ENCODE measurements around the gene MFN2. TPM values are rescaled to one million over a fixed set of nuclear protein-coding genes. Genes with fewer than 3 reads are reported as not detected.

MFN2 gene
- total RNA-seq, 1 donor from 2014 or later, result 46.5 TPM

- ChIA-PET POLR2A (interaction anchor here (0.6 to 3.9 kb wide), 14 partner anchors 9 to 176 kb away, joined by 3 to 41 read pairs (median 9); partner anchors contain the start of genes KIAA2013, MIIP and TNFRSF8), CTCF (interaction anchor here (1.1 to 3.1 kb wide), 4 partner anchors 12 to 32 kb away, joined by 3 to 15 read pairs (median 4); no protein-coding TSS in a partner anchor)
- DNase-seq, result peak; percentile 45
- Mint-ChIP-seq H3K27me3 (no peaks in the 10 kb centered on the region), H3K9me3 (no peaks in the 10 kb centered on the region), H3K4me1 (peaks cover 26% of the 10 kb centered on the region), H3K4me3 (peak overlapping the region; percentile 57), H3K36me3 (ENCODE audit: low read depth) (no peaks in the 10 kb centered on the region), H3K27ac (peak overlapping the region; percentile 77)
- TF ChIP-seq CTCF (IDR thresholded peaks at IDR 0.05), result no peak
- intact Hi-C loops (cut with micrococcal nuclease), result loop anchor here (1.0 kb wide), 1 partner anchor 12 kb away; no protein-coding TSS in a partner anchor
- peak; percentile 84 for ATAC-seq (ENCODE audit: low read depth)
Measured at GRCh38 chr1:12052008-12052573, 71.8 kb downstream of the MFN2 start.

GRCh38 chr1:12052997-12053686 is 72.9 kb downstream of the MFN2 start:
- peaks cover 32% of the 10 kb centered on the region for H3K4me1 Mint-ChIP-seq
- H3K27ac Mint-ChIP-seq, result peak overlapping the region; percentile 53
- intact Hi-C loops (cut with micrococcal nuclease), result loop anchor here (1.0 kb wide), 1 partner anchor 13 kb away; no protein-coding TSS in a partner anchor
- no peak for ATAC-seq (ENCODE audit: low read depth)
- no peaks in the 10 kb centered on the region for H3K27me3 Mint-ChIP-seq
- no peak for TF ChIP-seq CTCF (IDR thresholded peaks at IDR 0.05)
- CTCF ChIA-PET, result interaction anchor here (1.3 kb wide), 1 partner anchor 26 kb away, joined by 3 read pairs; no protein-coding TSS in a partner anchor
- H3K4me3 Mint-ChIP-seq, result no peak overlapping the region
- H3K9me3 Mint-ChIP-seq, result no peaks in the 10 kb centered on the region
- no peaks in the 10 kb centered on the region for H3K36me3 Mint-ChIP-seq (ENCODE audit: low read depth)
- POLR2A ChIA-PET, result interaction anchor here (2.0 to 3.9 kb wide), 4 partner anchors 13 to 144 kb away, joined by 12 to 41 read pairs (median 26); partner anchors contain the start of gene MIIP
- no peak for DNase-seq

- POLR2A ChIA-PET, result interaction anchor here (1.4 kb wide), 1 partner anchor 13 kb away, joined by 4 read pairs; no protein-coding TSS in a partner anchor
- DNase-seq (no peak), ATAC-seq (ENCODE audit: low read depth) (no peak)
- Mint-ChIP-seq H3K27ac (no peak overlapping the region), H3K36me3 (ENCODE audit: low read depth) (no peaks in the 10 kb centered on the region), H3K9me3 (no peaks in the 10 kb centered on the region), H3K27me3 (no peaks in the 10 kb centered on the region), H3K4me3 (no peak overlapping the region), H3K4me1 (peaks cover 32% of the 10 kb centered on the region)
- no peak for TF ChIP-seq CTCF (IDR thresholded peaks at IDR 0.05)
- CTCF ChIA-PET, result interaction anchor here (1.3 kb wide), 1 partner anchor 25 kb away, joined by 3 read pairs; no protein-coding TSS in a partner anchor
- intact Hi-C loops (cut with micrococcal nuclease), result no loop called here
Measured at GRCh38 chr1:12053752-12054548, 73.7 kb downstream of the MFN2 start.

GRCh38 chr1:12055259-12055658 is 75.0 kb downstream of the MFN2 start:
- POLR2A ChIA-PET, result interaction anchor here (0.9 to 1.4 kb wide), 3 partner anchors 15 to 33 kb away, joined by 3 to 4 read pairs (median 4); no protein-coding TSS in a partner anchor
- intact Hi-C loops (cut with micrococcal nuclease), result no loop called here

More at GRCh38 chr1:12055259-12055658, 75.0 kb downstream of the MFN2 start:
- H3K4me3 Mint-ChIP-seq, result no peak overlapping the region
- no peaks in the 10 kb centered on the region for H3K36me3 Mint-ChIP-seq (ENCODE audit: low read depth)
- no peak for TF ChIP-seq CTCF (IDR thresholded peaks at IDR 0.05)
- peaks cover 38% of the 10 kb centered on the region for H3K4me1 Mint-ChIP-seq
- DNase-seq (no peak), ATAC-seq (ENCODE audit: low read depth) (no peak)
- H3K27ac Mint-ChIP-seq, result no peak overlapping the region
- H3K9me3 Mint-ChIP-seq, result no peaks in the 10 kb centered on the region
- H3K27me3 Mint-ChIP-seq, result peaks cover 3% of the 10 kb centered on the region
- CTCF ChIA-PET, result no interaction called here

Data from activated B cell treated with CpG ODN at 0.5 μM for 24 hours (primary cell).